ENCODE data around the gene IFNAR1. TPM values are rescaled to one million over a fixed set of nuclear protein-coding genes. Genes with fewer than 3 reads are reported as not detected.
A peak's percentile ranks its signal among the peaks of the same experiment; 100 is the strongest.

Gene IFNAR1
- total and polyA plus RNA-seq, 2 of the 4 experiments (the other 2 are of a cell fraction) = 7.8 to 9.9 TPM

GRCh38 chr21:33372582-33372981 is 47.8 kb downstream of the IFNAR1 start:
- no peak overlapping the region for H3K4me2 ChIP-seq (ENCODE audit: low read depth, low read length)
- H3K23ac ChIP-seq (ENCODE audit: low read depth, low read length) = no peak overlapping the region
- no peak overlapping the region for H2AK9ac ChIP-seq (replicated peaks; ENCODE audit: low read depth, low read length, poor library complexity)
- peak overlapping the region; percentile 45 for H2AFZ ChIP-seq (replicated peaks; ENCODE audit: low read length, poor library complexity)
- ChIA-PET CTCF (interaction anchor here (1.5 kb wide), 1 partner anchor 173 kb away, joined by 3 read pairs; no protein-coding TSS in a partner anchor), POLR2A (ENCODE audit: unreplicated experiment) (no interaction called here)
- no peak overlapping the region for H3K9ac ChIP-seq (ENCODE audit: low read depth, low read length)
- H3K14ac ChIP-seq (replicated peaks; ENCODE audit: low read depth, low read length) = no peak overlapping the region
- no peaks in the 10 kb centered on the region; the same call in 1 of the 2 replicates for H3K27me3 ChIP-seq (ENCODE audit: control insufficient read depth, insufficient read depth, low read length)
- H4K8ac ChIP-seq (ENCODE audit: low read depth in 2 of 2, low read length in 2 of 2) = no peak overlapping the region
- no peak overlapping the region for H3K56ac ChIP-seq (ENCODE audit: extremely low read depth, insufficient read depth, low read length)
- H3K36me3 ChIP-seq (ENCODE audit: control insufficient read depth, insufficient read depth, low read length) = no peaks in the 10 kb centered on the region
- H3K18ac ChIP-seq (ENCODE audit: low read depth, low read length) = no peak overlapping the region
- intact Hi-C loops (cut with micrococcal nuclease) (loop anchor here (5.0 kb wide), 1 partner anchor 35 kb away; no protein-coding TSS in a partner anchor), in situ Hi-C loops (cut with MboI; ENCODE audit: low sequenced_read_pairs) (no loop called here), dilution Hi-C loops (cut with HindIII; ENCODE audit: low sequenced_read_pairs, unreplicated experiment) (no loop called here)
- no peak overlapping the region for H3K4me3 ChIP-seq (ENCODE audit: insufficient read depth, low read depth, low read length)
- TF ChIP-seq SMC3 (IDR thresholded peaks at IDR 0.05; ENCODE audit: low read depth, low read length) (no peak), NFE2L2 (IDR thresholded peaks at IDR 0.05; ENCODE audit: low read depth, low read length) (no peak), RAD21 (IDR thresholded peaks at IDR 0.05; ENCODE audit: low read length) (no peak), RCOR1 (IDR thresholded peaks at IDR 0.05; ENCODE audit: insufficient replicate concordance, low read length) (no peak), FOS (IDR thresholded peaks at IDR 0.05; ENCODE audit: low read depth, low read length) (no peak), MAFK (IDR thresholded peaks at IDR 0.05; ENCODE audit: low read depth, low read length) (no peak), MXI1 (IDR thresholded peaks at IDR 0.05; ENCODE audit: borderline replicate concordance, low read depth, low read length) (no peak), CHD1 (IDR thresholded peaks at IDR 0.05; ENCODE audit: low read depth, low read length) (no peak), RFX5 (IDR thresholded peaks at IDR 0.05; ENCODE audit: low read depth, low read length) (no peak), POLR2A (IDR thresholded peaks at IDR 0.05; ENCODE audit: low read depth, low read length) (no peak), ELK1 (IDR thresholded peaks at IDR 0.05; ENCODE audit: borderline replicate concordance, low read depth, low read length) (no peak), MAZ (IDR thresholded peaks at IDR 0.05; ENCODE audit: borderline replicate concordance, low read depth, low read length) (no peak), CEBPB (IDR thresholded peaks at IDR 0.05; ENCODE audit: low read depth, low read length) (no peak), BHLHE40 (IDR thresholded peaks at IDR 0.05; ENCODE audit: low read depth, low read length) (no peak)
- TF ChIP-seq, protein P1, sequence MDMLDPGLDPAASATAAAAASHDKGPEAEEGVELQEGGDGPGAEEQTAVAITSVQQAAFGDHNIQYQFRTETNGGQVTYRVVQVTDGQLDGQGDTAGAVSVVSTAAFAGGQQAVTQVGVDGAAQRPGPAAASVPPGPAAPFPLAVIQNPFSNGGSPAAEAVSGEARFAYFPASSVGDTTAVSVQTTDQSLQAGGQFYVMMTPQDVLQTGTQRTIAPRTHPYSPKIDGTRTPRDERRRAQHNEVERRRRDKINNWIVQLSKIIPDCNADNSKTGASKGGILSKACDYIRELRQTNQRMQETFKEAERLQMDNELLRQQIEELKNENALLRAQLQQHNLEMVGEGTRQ (IDR thresholded peaks at IDR 0.05; ENCODE audit: low read depth, low read length) = no peak
- TF ChIP-seq, protein P2, sequence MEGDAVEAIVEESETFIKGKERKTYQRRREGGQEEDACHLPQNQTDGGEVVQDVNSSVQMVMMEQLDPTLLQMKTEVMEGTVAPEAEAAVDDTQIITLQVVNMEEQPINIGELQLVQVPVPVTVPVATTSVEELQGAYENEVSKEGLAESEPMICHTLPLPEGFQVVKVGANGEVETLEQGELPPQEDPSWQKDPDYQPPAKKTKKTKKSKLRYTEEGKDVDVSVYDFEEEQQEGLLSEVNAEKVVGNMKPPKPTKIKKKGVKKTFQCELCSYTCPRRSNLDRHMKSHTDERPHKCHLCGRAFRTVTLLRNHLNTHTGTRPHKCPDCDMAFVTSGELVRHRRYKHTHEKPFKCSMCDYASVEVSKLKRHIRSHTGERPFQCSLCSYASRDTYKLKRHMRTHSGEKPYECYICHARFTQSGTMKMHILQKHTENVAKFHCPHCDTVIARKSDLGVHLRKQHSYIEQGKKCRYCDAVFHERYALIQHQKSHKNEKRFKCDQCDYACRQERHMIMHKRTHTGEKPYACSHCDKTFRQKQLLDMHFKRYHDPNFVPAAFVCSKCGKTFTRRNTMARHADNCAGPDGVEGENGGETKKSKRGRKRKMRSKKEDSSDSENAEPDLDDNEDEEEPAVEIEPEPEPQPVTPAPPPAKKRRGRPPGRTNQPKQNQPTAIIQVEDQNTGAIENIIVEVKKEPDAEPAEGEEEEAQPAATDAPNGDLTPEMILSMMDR (conservative IDR thresholded peaks at IDR 0.05; ENCODE audit: low read depth, low read length) = no peak
- no peaks in the 10 kb centered on the region for H3K79me1 ChIP-seq (ENCODE audit: low read depth in 1 of 2, low read length in 2 of 2)
- no TSS peak for BruUV-seq (replicated peaks)
- H2BK15ac ChIP-seq (ENCODE audit: low read depth, low read length) = no peak overlapping the region
- no peaks in the 10 kb centered on the region for H4K20me1 ChIP-seq (ENCODE audit: insufficient read depth, low read length)
- ATAC-seq (ENCODE audit: low read depth) (no peak), DNase-seq (no peak)
- 100% methylated on average over 1 of the region's 12 CpGs; no CpG with 5 or more reads in 1 of the 2 experiments for WGBS, 2 experiments (ENCODE audit: extremely low coverage in 2 of 2, insufficient read length in 1 of 2)
- H4K5ac ChIP-seq (ENCODE audit: low read depth, low read length) = no peak overlapping the region
- no peak overlapping the region for H2AK5ac ChIP-seq (ENCODE audit: low read depth, low read length)
- H4K91ac ChIP-seq (ENCODE audit: insufficient read depth, low read depth, low read length) = no peak overlapping the region
- H2BK120ac ChIP-seq (ENCODE audit: low read depth, low read length) = no peak overlapping the region
- no peak overlapping the region for H2BK20ac ChIP-seq (ENCODE audit: low read depth, low read length)
- peaks cover 19% of the 10 kb centered on the region for H3K9me3 ChIP-seq (ENCODE audit: control insufficient read depth, insufficient read depth, low read length)
- 0 out of 2 replicates have a peak, but pooled peaks cover 5% of the 10 kb centered on the region for H3K4me1 ChIP-seq (ENCODE audit: control insufficient read depth, insufficient read depth, low read length)
- no peaks in the 10 kb centered on the region for H3K9me1 ChIP-seq (ENCODE audit: insufficient read depth, low read length)
- H3K27ac ChIP-seq (ENCODE audit: insufficient read depth, low read length) = no peak overlapping the region
- no peak overlapping the region for H3K4ac ChIP-seq (ENCODE audit: low read depth, low read length)
- no peak overlapping the region for H2BK5ac ChIP-seq (ENCODE audit: low read depth, low read length, poor library complexity, severe bottlenecking)

All from IMR-90 (cell line).